ENCODE data around the gene NHP2. TPM values are rescaled to one million over a fixed set of nuclear protein-coding genes. Genes with fewer than 3 reads are reported as not detected.

The NHP2 gene
- total RNA-seq, 4 donors from 2014 or later: 75.8 to 278 (median 210) TPM

GRCh38 chr5:178107756-178108310 lies 45.9 kb downstream of the NHP2 start:
- Histone ChIP-seq H3K4me3 (no peak overlapping the region), H3K4me1 (peaks cover 30% of the 10 kb centered on the region), H3K27me3 (no peaks in the 10 kb centered on the region), H3K9me3 (no peaks in the 10 kb centered on the region), H3K36me3 (no peaks in the 10 kb centered on the region), H3K27ac (no peak overlapping the region)
- TF ChIP-seq POLR2AphosphoS5 (IDR thresholded peaks at IDR 0.05): no peak
- TF ChIP-seq, protein P1, sequence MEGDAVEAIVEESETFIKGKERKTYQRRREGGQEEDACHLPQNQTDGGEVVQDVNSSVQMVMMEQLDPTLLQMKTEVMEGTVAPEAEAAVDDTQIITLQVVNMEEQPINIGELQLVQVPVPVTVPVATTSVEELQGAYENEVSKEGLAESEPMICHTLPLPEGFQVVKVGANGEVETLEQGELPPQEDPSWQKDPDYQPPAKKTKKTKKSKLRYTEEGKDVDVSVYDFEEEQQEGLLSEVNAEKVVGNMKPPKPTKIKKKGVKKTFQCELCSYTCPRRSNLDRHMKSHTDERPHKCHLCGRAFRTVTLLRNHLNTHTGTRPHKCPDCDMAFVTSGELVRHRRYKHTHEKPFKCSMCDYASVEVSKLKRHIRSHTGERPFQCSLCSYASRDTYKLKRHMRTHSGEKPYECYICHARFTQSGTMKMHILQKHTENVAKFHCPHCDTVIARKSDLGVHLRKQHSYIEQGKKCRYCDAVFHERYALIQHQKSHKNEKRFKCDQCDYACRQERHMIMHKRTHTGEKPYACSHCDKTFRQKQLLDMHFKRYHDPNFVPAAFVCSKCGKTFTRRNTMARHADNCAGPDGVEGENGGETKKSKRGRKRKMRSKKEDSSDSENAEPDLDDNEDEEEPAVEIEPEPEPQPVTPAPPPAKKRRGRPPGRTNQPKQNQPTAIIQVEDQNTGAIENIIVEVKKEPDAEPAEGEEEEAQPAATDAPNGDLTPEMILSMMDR (IDR thresholded peaks at IDR 0.05): no peak
- 49% methylated on average over 4 of the region's 5 CpGs for WGBS
- DNase-seq (ENCODE audit: low spot score in 2 of 2): no peak

- Histone ChIP-seq H3K36me3 (no peaks in the 10 kb centered on the region), H3K27me3 (no peaks in the 10 kb centered on the region), H3K4me3 (no peak overlapping the region), H3K9me3 (no peaks in the 10 kb centered on the region), H3K27ac (no peak overlapping the region), H3K4me1 (peaks cover 27% of the 10 kb centered on the region)
- no peak for DNase-seq (ENCODE audit: low spot score in 2 of 2)
- 56% methylated on average over 6 of the region's 13 CpGs for WGBS
- TF ChIP-seq, protein P1 (IDR thresholded peaks at IDR 0.05): no peak
- TF ChIP-seq POLR2A (IDR thresholded peaks at IDR 0.05): no peak
- TF ChIP-seq EP300 (IDR thresholded peaks at IDR 0.05): no peak
- TF ChIP-seq POLR2AphosphoS5 (IDR thresholded peaks at IDR 0.05): no peak
Measured at GRCh38 chr5:178106556-178107239, 47.0 kb downstream of the NHP2 start.

- TF ChIP-seq POLR2A (IDR thresholded peaks at IDR 0.05) (no peak), EP300 (IDR thresholded peaks at IDR 0.05) (no peak), POLR2AphosphoS5 (IDR thresholded peaks at IDR 0.05) (no peak)
- TF ChIP-seq, protein P1 (IDR thresholded peaks at IDR 0.05): no peak
Measured at GRCh38 chr5:178106086-178106485, 47.6 kb downstream of the NHP2 start.

GRCh38 chr5:178104492-178104891 lies 49.2 kb downstream of the NHP2 start:
- TF ChIP-seq, protein P1 (IDR thresholded peaks at IDR 0.05): no peak
- TF ChIP-seq POLR2A (IDR thresholded peaks at IDR 0.05): no peak
- TF ChIP-seq POLR2AphosphoS5 (IDR thresholded peaks at IDR 0.05): no peak
- TF ChIP-seq EP300 (IDR thresholded peaks at IDR 0.05): no peak
- Histone ChIP-seq H3K4me1 (peaks cover 26% of the 10 kb centered on the region), H3K27ac (no peak overlapping the region), H3K4me3 (no peak overlapping the region), H3K9me3 (no peaks in the 10 kb centered on the region), H3K36me3 (no peaks in the 10 kb centered on the region), H3K27me3 (no peaks in the 10 kb centered on the region)
- WGBS: 23% methylated on average over 5 of the region's 5 CpGs
- no peak for DNase-seq (ENCODE audit: low spot score in 2 of 2)

More at GRCh38 chr5:178106086-178106485, 47.6 kb downstream of the NHP2 start:
- no peak overlapping the region for H3K4me3 ChIP-seq
- peaks cover 27% of the 10 kb centered on the region for H3K4me1 ChIP-seq
- DNase-seq (ENCODE audit: low spot score in 2 of 2): no peak
- no peaks in the 10 kb centered on the region for H3K9me3 ChIP-seq
- H3K27ac ChIP-seq: no peak overlapping the region
- 50% methylated on average over 4 of the region's 4 CpGs for whole genome bisulfite sequencing
- no peaks in the 10 kb centered on the region for H3K36me3 ChIP-seq
- H3K27me3 ChIP-seq: no peaks in the 10 kb centered on the region

DNA sequence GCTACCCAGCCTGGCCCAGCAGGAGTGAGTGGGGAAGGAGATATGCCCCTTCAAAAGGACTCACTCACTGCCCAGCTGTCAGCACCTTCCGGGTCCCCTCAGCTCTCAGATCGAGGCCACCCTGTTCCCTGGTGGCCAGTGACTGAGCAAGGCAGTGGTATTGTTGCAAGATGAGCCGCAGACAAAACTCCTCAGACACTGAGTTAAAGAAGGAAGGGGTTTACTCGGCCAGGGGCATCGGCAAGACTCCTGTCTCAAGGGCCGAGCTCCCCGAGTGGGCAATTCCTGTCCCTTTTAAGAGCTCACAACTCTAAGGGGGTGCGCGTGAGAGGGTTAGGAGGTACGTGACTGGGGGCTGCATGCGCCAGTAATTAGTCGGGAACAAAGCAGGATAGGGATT lies 50.1 kb downstream of the NHP2 start:
- H3K27ac ChIP-seq: no peak overlapping the region
- 95% methylated on average over 9 of the region's 12 CpGs for WGBS

More for the DNA sequence above, 50.1 kb downstream of the NHP2 start:
- no peak for DNase-seq (ENCODE audit: low spot score in 2 of 2)
- H3K4me3 ChIP-seq: no peak overlapping the region
- no peaks in the 10 kb centered on the region for H3K36me3 ChIP-seq
- H3K4me1 ChIP-seq: peaks cover 17% of the 10 kb centered on the region
- TF ChIP-seq EP300 (IDR thresholded peaks at IDR 0.05) (no peak), POLR2AphosphoS5 (IDR thresholded peaks at IDR 0.05) (no peak), POLR2A (IDR thresholded peaks at IDR 0.05) (no peak)
- TF ChIP-seq, protein P1 (IDR thresholded peaks at IDR 0.05): no peak
- no peaks in the 10 kb centered on the region for H3K9me3 ChIP-seq
- no peaks in the 10 kb centered on the region for H3K27me3 ChIP-seq

Data from suprapubic skin (tissue), 4 donors.